ENCODE measurements around the gene UBR2. TPM values are rescaled to one million over a fixed set of nuclear protein-coding genes. Genes with fewer than 3 reads are reported as not detected.

Gene UBR2
- total and polyA plus RNA-seq, 2 donors (not counting 3 experiments of a cell fraction or from before 2014, with no cell fraction given) = 8.0 to 22.3 TPM

GRCh38 chr6:42740725-42741124 lies 176.9 kb downstream of the UBR2 start:
- no peak overlapping the region for H3K9ac ChIP-seq (replicated peaks; ENCODE audit: extremely low read depth, insufficient read depth, low read length)
- H3K79me2 ChIP-seq (ENCODE audit: control insufficient read depth, insufficient read depth, low read length) = peaks cover 19% of the 10 kb centered on the region
- TF ChIP-seq EZH2 (IDR thresholded peaks at IDR 0.05; ENCODE audit: borderline replicate concordance, low read depth, low read length, severe bottlenecking) (no peak), FOS (IDR thresholded peaks at IDR 0.05; ENCODE audit: borderline replicate concordance, insufficient read depth, low read length) (no peak), CTCF (IDR thresholded peaks at IDR 0.05; ENCODE audit: extremely low read depth in 1 of 2, insufficient read depth in 1 of 2, low read depth in 1 of 2, low read length in 2 of 2) (no peak), MYC (IDR thresholded peaks at IDR 0.05; ENCODE audit: low read depth, low read length) (no peak), POLR2AphosphoS5 (IDR thresholded peaks at IDR 0.05; ENCODE audit: insufficient read depth, low read depth, low read length) (no peak), JUN (IDR thresholded peaks at IDR 0.05; ENCODE audit: borderline replicate concordance, insufficient read depth, insufficient read length, low read depth) (no peak), POLR2A (IDR thresholded peaks at IDR 0.05; ENCODE audit: low read depth, low read length) (no peak), MAX (IDR thresholded peaks at IDR 0.05; ENCODE audit: insufficient read depth, insufficient read length) (no peak), GATA2 (IDR thresholded peaks at IDR 0.05; ENCODE audit: insufficient read depth, insufficient read length, low read depth, low read length) (no peak)
- ChIA-PET POLR2A (interaction anchor here (0.6 kb wide), 1 partner anchor 57 kb away, joined by 3 read pairs; no protein-coding TSS in a partner anchor), CTCF (interaction anchor here (0.9 to 1.6 kb wide), 6 partner anchors 8 to 123 kb away, joined by 3 to 6 read pairs (median 4); no protein-coding TSS in a partner anchor)
- no peak overlapping the region for H3K4me2 ChIP-seq (ENCODE audit: insufficient read depth, low read length)
- no peak overlapping the region for H2AFZ ChIP-seq (ENCODE audit: low read depth, low read length)
- H3K27ac ChIP-seq (ENCODE audit: insufficient read depth, low read depth, low read length) = no peak overlapping the region
- no peaks in the 10 kb centered on the region for H3K36me3 ChIP-seq (ENCODE audit: control insufficient read depth in 2 of 2, extremely low read depth in 1 of 2, insufficient read depth in 2 of 2, low read length in 2 of 2)
- no peaks in the 10 kb centered on the region for H3K9me3 ChIP-seq (replicated peaks; ENCODE audit: control insufficient read depth, insufficient read depth, low read length)
- dilution Hi-C loops (cut with MboI; ENCODE audit: extremely low pct_ligation_motif_present, low sequenced_read_pairs) = no loop called here
- no peaks in the 10 kb centered on the region for H3K9me1 ChIP-seq (replicated peaks; ENCODE audit: control insufficient read depth, extremely low read depth, insufficient read depth, low read length)
- H3K4me1 ChIP-seq (ENCODE audit: control insufficient read depth, extremely low read depth, insufficient read depth, low read length) = peaks cover 18% of the 10 kb centered on the region
- DNase-seq (ENCODE audit: low read depth, low spot score) (no peak), FAIRE-seq (no peak)
- no TSS peak for BruUV-seq (replicated peaks)
- no peaks in the 10 kb centered on the region for H4K20me1 ChIP-seq (replicated peaks; ENCODE audit: control insufficient read depth, extremely low read depth, insufficient read depth, low read length)
- no peak overlapping the region for H3K4me3 ChIP-seq (replicated peaks in 1 of 3; ENCODE audit: insufficient read depth in 1 of 3, low read depth in 1 of 3, low read length in 3 of 3)
- intact Hi-C loops (cut with micrococcal nuclease) = no loop called here
- peaks cover 0 to 2% of the 10 kb centered on the region in 2 experiments for H3K27me3 ChIP-seq (ENCODE audit: control insufficient read depth in 2 of 2, insufficient read depth in 2 of 2, low read length in 2 of 2)

Data from endothelial cell of umbilical vein (primary cell).